ENCODE measurements around the gene ERC1.

DNA sequence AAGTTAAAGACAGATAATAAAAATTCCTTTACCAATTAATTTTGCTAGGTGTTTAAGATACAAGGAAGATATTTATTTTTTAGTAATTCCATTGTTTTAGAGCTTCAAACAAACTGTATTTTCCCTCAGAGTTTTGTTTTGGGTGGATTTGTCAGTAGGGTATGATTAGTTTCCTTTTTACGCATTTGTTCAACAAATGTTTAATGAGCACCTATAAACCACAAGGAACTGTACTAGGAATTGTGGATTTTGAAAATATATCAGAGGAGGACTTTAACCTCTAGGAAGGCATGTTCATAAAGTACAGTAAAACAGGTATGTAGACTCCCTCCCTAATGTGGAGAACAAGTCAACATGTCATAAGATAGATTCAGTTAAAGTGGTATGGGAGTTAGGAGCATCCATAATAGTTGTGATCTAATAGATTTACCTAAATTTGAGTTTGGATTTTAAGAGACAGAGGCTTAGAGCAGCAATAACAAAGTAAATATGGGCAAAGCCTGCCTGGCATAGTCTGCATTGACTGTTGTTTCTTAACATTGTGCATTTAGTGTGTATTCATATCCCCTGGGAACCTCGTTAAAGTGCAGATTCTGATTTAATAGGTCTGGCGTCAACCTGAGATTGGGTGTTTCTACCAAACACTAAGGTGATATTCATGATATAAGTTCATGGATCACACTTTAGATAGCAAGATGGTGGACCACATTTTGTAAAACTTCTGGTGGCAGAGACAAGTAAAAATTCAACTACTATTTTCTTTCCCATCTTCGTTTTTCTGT lies 232.0 kb downstream of the ERC1 start:
- no peak for TF ChIP-seq POLR2AphosphoS5 (IDR thresholded peaks at IDR 0.05; ENCODE audit: low read depth, low read length)
- no peak for TF ChIP-seq TAF1 (IDR thresholded peaks at IDR 0.05; ENCODE audit: low read depth, low read length)
- TF ChIP-seq POLR2A (IDR thresholded peaks at IDR 0.05; ENCODE audit: low read depth, low read length): no peak
